ENCODE results near the gene SUV39H2.

The SUV39H2 gene

DNA sequence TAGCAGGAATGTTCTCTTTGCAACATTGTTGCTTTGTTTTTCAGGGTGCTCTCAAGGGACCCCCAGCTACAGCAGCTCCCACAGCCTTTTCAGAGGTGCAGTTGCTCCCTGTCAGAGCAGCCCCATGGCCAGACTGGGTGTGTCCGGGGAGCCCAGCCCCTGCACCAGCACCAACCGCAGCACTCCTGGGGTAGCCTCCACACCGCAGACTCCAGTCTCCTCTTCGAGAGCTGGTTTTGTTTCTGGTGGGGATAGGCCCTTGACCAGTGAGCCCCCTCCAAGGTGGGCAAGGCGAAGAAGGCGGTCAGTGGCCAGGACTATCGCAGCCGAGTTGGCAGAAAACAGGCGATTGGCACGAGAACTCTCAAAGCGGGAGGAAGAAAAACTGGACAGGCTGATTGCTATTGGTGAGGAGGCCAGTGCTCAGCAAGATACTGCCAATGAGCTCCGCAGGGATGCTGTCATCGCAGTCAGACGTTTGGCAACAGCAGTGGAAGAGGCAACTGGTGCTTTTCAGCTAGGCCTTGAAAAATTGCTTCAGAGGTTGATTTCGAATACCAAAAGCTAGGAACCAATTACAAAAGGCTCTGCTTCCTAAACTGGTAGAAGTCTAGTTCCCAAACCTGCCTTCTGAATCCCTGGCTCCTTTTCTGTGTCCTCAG lies 35.2 kb upstream of the SUV39H2 start:
- H4K91ac ChIP-seq (ENCODE audit: low read depth, low read length): no peak overlapping the region
- no peak for DNase-seq
- H3K18ac ChIP-seq (ENCODE audit: low read length): no peak overlapping the region
- H2BK120ac ChIP-seq (ENCODE audit: insufficient read depth, low read length, poor library complexity): no peak overlapping the region
- H3K9ac ChIP-seq (ENCODE audit: low read length): no peak overlapping the region
- no peaks in the 10 kb centered on the region for H3K4me1 ChIP-seq (ENCODE audit: control insufficient read depth in 1 of 2, insufficient read depth in 2 of 2, low read length in 2 of 2)
- H3K4me2 ChIP-seq (ENCODE audit: low read length): no peak overlapping the region
- H3K36me3 ChIP-seq (ENCODE audit: control insufficient read depth in 1 of 2, insufficient read depth in 2 of 2, low read length in 2 of 2): peaks cover 19 to 30% of the 10 kb centered on the region in 2 experiments
- H2AFZ ChIP-seq (ENCODE audit: insufficient read depth, low read length, poor library complexity): no peak overlapping the region
- H3K9me3 ChIP-seq (ENCODE audit: insufficient read depth, low read depth, low read length): peaks cover 1% of the 10 kb centered on the region
- H3K23ac ChIP-seq (ENCODE audit: low read length): no peak overlapping the region
- H4K8ac ChIP-seq (ENCODE audit: low read depth, low read length): no peak overlapping the region
- no peaks in the 10 kb centered on the region for H3K27me3 ChIP-seq (ENCODE audit: insufficient read depth, low read length)
- peaks cover 7% of the 10 kb centered on the region for H3K79me2 ChIP-seq (ENCODE audit: control insufficient read depth, insufficient read depth, low read length, poor library complexity)
- no peak overlapping the region for H2AK5ac ChIP-seq (ENCODE audit: low read length)
- H3K14ac ChIP-seq (ENCODE audit: low read length): no peak overlapping the region
- H3K4me3 ChIP-seq (ENCODE audit: low read depth, low read length): no peak overlapping the region
- peaks cover 7% of the 10 kb centered on the region for H3K79me1 ChIP-seq (ENCODE audit: low read length)
- H2BK5ac ChIP-seq (ENCODE audit: low read depth, low read length, poor library complexity): no peak overlapping the region
- no CpG with 5 or more reads among the region's 15 CpGs for WGBS (ENCODE audit: extremely low coverage, insufficient coverage, insufficient read length)
- H4K12ac ChIP-seq (ENCODE audit: low read depth, low read length): no peak overlapping the region
- H3K27ac ChIP-seq (ENCODE audit: low read depth, low read length): no peak overlapping the region
- H3K4ac ChIP-seq (ENCODE audit: low read depth, low read length): no peak overlapping the region
- no peak overlapping the region for H2BK12ac ChIP-seq (ENCODE audit: low read length)

DNA sequence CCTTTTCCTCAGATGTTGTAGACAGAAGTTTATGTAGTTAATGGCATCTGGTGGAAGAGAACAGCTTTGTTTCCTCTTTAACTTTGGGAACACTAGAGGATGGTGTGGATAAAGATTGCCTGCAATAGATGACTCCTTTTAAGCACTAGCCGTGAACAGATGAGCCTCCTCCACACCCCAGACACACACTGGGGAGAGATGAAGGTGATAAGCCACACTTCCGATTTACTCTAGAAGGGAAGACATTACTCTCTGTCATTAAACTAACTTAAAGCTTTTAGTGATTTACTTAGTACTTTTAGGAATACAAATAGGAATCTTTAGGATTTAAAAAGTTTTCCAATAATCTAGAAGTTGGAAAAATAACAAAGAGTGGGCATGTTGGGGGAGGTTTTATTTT lies 33.7 kb upstream of the SUV39H2 start:
- Histone ChIP-seq H4K8ac (ENCODE audit: low read depth, low read length) (no peak overlapping the region), H3K18ac (ENCODE audit: low read length) (no peak overlapping the region), H3K27me3 (ENCODE audit: insufficient read depth, low read length) (no peaks in the 10 kb centered on the region), H2AK5ac (ENCODE audit: low read length) (no peak overlapping the region), H2AFZ (ENCODE audit: insufficient read depth, low read length, poor library complexity) (no peak overlapping the region), H3K9ac (ENCODE audit: low read length) (no peak overlapping the region), H3K4ac (ENCODE audit: low read depth, low read length) (no peak overlapping the region), H3K4me2 (ENCODE audit: low read length) (no peak overlapping the region), H2BK12ac (ENCODE audit: low read length) (no peak overlapping the region), H3K4me1 (ENCODE audit: control insufficient read depth in 1 of 2, insufficient read depth in 2 of 2, low read length in 2 of 2) (no peaks in the 10 kb centered on the region), H3K4me3 (ENCODE audit: low read depth, low read length) (no peak overlapping the region), H4K91ac (ENCODE audit: low read depth, low read length) (no peak overlapping the region), H3K9me3 (ENCODE audit: insufficient read depth, low read depth, low read length) (no peaks in the 10 kb centered on the region), H3K36me3 (ENCODE audit: control insufficient read depth in 1 of 2, insufficient read depth in 2 of 2, low read length in 2 of 2) (peaks cover 19 to 32% of the 10 kb centered on the region in 2 experiments), H3K27ac (ENCODE audit: low read depth, low read length) (no peak overlapping the region), H2BK5ac (ENCODE audit: low read depth, low read length, poor library complexity) (no peak overlapping the region), H3K14ac (ENCODE audit: low read length) (no peak overlapping the region), H4K12ac (ENCODE audit: low read depth, low read length) (no peak overlapping the region), H3K79me2 (ENCODE audit: control insufficient read depth, insufficient read depth, low read length, poor library complexity) (no peaks in the 10 kb centered on the region), H3K23ac (ENCODE audit: low read length) (no peak overlapping the region), H3K79me1 (ENCODE audit: low read length) (no peaks in the 10 kb centered on the region), H2BK120ac (ENCODE audit: insufficient read depth, low read length, poor library complexity) (no peak overlapping the region)
- whole genome bisulfite sequencing (ENCODE audit: extremely low coverage, insufficient coverage, insufficient read length): no CpG with 5 or more reads among the region's 2 CpGs
- no peak for DNase-seq

DNA sequence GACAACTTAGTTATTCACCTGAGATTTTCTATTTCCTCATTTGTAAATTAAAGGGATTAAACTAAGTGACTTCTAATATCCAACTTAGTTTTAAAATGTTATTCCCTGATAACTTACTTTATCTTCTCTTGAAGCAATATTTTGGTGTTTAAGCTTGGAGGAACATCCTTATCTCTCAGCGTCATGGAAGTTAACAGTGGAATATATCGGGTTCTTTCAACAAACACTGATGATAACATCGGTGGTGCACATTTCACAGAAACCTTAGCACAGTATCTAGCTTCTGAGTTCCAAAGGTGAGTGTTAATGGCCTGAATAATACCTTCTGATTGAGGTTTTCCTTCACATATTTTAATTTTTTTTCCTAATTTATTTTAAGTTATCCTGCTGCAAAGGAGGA lies 26.4 kb upstream of the SUV39H2 start:
- no peak overlapping the region for H4K12ac ChIP-seq (ENCODE audit: low read depth, low read length)

DNA sequence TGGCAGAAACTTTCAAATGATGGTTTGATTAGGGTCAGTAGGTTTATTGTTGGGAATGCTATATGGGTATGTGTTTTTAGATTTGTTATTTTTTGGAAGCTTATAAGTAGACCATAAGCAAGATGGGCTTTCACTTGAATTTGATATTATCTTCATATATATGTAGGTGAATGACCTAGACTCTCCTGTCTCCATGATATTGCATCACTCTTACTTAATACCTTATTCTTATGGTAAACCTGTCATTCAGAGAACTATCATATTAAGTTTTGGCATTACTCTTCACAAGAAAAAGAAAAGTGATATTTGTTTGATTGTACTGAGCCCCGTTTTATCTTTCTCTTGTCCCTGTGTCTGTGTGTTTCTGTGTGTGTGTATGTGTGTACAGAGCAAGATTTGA lies 23.2 kb upstream of the SUV39H2 start:
- no peaks in the 10 kb centered on the region for H3K9me3 ChIP-seq (ENCODE audit: insufficient read depth, low read depth, low read length)
- H3K23ac ChIP-seq (ENCODE audit: low read length): no peak overlapping the region
- no peak overlapping the region for H3K4ac ChIP-seq (ENCODE audit: low read depth, low read length)
- H2BK12ac ChIP-seq (ENCODE audit: low read length): no peak overlapping the region
- H3K4me1 ChIP-seq (ENCODE audit: control insufficient read depth in 1 of 2, insufficient read depth in 2 of 2, low read length in 2 of 2): no peaks in the 10 kb centered on the region
- no peak overlapping the region for H3K18ac ChIP-seq (ENCODE audit: low read length)
- no peak overlapping the region for H3K27ac ChIP-seq (ENCODE audit: low read depth, low read length)
- H3K14ac ChIP-seq (ENCODE audit: low read length): no peak overlapping the region
- no peak overlapping the region for H4K8ac ChIP-seq (ENCODE audit: low read depth, low read length)
- H3K79me2 ChIP-seq (ENCODE audit: control insufficient read depth, insufficient read depth, low read length, poor library complexity): no peaks in the 10 kb centered on the region
- H2AFZ ChIP-seq (ENCODE audit: insufficient read depth, low read length, poor library complexity): no peak overlapping the region
- no peak overlapping the region for H3K4me3 ChIP-seq (ENCODE audit: low read depth, low read length)
- H3K79me1 ChIP-seq (ENCODE audit: low read length): no peaks in the 10 kb centered on the region
- peaks cover 5 to 9% of the 10 kb centered on the region in 2 experiments for H3K36me3 ChIP-seq (ENCODE audit: control insufficient read depth in 1 of 2, insufficient read depth in 2 of 2, low read length in 2 of 2)
- H4K12ac ChIP-seq (ENCODE audit: low read depth, low read length): no peak overlapping the region
- no CpG with 5 or more reads among the region's 1 CpG for WGBS (ENCODE audit: extremely low coverage, insufficient coverage, insufficient read length)
- no peak overlapping the region for H3K9ac ChIP-seq (ENCODE audit: low read length)
- H4K91ac ChIP-seq (ENCODE audit: low read depth, low read length): no peak overlapping the region
- H2AK5ac ChIP-seq (ENCODE audit: low read length): no peak overlapping the region
- H3K27me3 ChIP-seq (ENCODE audit: insufficient read depth, low read length): no peaks in the 10 kb centered on the region
- no peak overlapping the region for H3K4me2 ChIP-seq (ENCODE audit: low read length)
- DNase-seq: no peak
- H2BK5ac ChIP-seq (ENCODE audit: low read depth, low read length, poor library complexity): no peak overlapping the region
- H2BK120ac ChIP-seq (ENCODE audit: insufficient read depth, low read length, poor library complexity): no peak overlapping the region

More for the DNA sequence above, 26.4 kb upstream of the SUV39H2 start:
- Histone ChIP-seq H2AFZ (ENCODE audit: insufficient read depth, low read length, poor library complexity) (no peak overlapping the region), H3K9me3 (ENCODE audit: insufficient read depth, low read depth, low read length) (no peaks in the 10 kb centered on the region), H3K36me3 (ENCODE audit: control insufficient read depth in 1 of 2, insufficient read depth in 2 of 2, low read length in 2 of 2) (peaks cover 3 to 5% of the 10 kb centered on the region in 2 experiments), H3K18ac (ENCODE audit: low read length) (no peak overlapping the region), H2BK120ac (ENCODE audit: insufficient read depth, low read length, poor library complexity) (no peak overlapping the region), H3K14ac (ENCODE audit: low read length) (no peak overlapping the region), H3K79me2 (ENCODE audit: control insufficient read depth, insufficient read depth, low read length, poor library complexity) (no peaks in the 10 kb centered on the region), H3K27me3 (ENCODE audit: insufficient read depth, low read length) (no peaks in the 10 kb centered on the region), H4K91ac (ENCODE audit: low read depth, low read length) (no peak overlapping the region), H3K4ac (ENCODE audit: low read depth, low read length) (no peak overlapping the region), H3K4me3 (ENCODE audit: low read depth, low read length) (no peak overlapping the region), H3K9ac (ENCODE audit: low read length) (no peak overlapping the region), H3K4me2 (ENCODE audit: low read length) (no peak overlapping the region), H2AK5ac (ENCODE audit: low read length) (no peak overlapping the region), H3K79me1 (ENCODE audit: low read length) (no peaks in the 10 kb centered on the region), H2BK5ac (ENCODE audit: low read depth, low read length, poor library complexity) (no peak overlapping the region), H4K8ac (ENCODE audit: low read depth, low read length) (no peak overlapping the region), H2BK12ac (ENCODE audit: low read length) (no peak overlapping the region), H3K23ac (ENCODE audit: low read length) (no peak overlapping the region), H3K27ac (ENCODE audit: low read depth, low read length) (no peak overlapping the region), H3K4me1 (ENCODE audit: control insufficient read depth in 1 of 2, insufficient read depth in 2 of 2, low read length in 2 of 2) (no peaks in the 10 kb centered on the region)
- peak in 1 of 2 donors; percentile 57 for DNase-seq
- WGBS (ENCODE audit: extremely low coverage, insufficient coverage, insufficient read length): no CpG with 5 or more reads among the region's 3 CpGs
